Measurements from ENCODE around the gene PPP2R1B. TPM values are rescaled to one million over a fixed set of nuclear protein-coding genes. Genes with fewer than 3 reads are reported as not detected.
"Not testable (repeated sequence)": the region's sequence is repeated elsewhere in the genome, so short reads cannot be mapped to it uniquely, and the experiment has no call there.

PPP2R1B gene
- total RNA-seq, 6 donors from 2014 or later = 11.3 to 31.8 (median 22.0) TPM

GRCh38 chr11:111788051-111788450 is 21.9 kb upstream of the PPP2R1B start:
- H3K36me3 ChIP-seq = peaks cover 0 to 21% (median 10%) of the 10 kb centered on the region in 4 donors
- no peaks in the 10 kb centered on the region for H3K9me3 ChIP-seq
- no peaks in the 10 kb centered on the region for H3K27me3 ChIP-seq
- ATAC-seq (ENCODE audit: low FRiP score in 2 of 2) (no peak), DNase-seq (no peak)
- WGBS, 2 donors = 73 to 92% methylated on average over 2 of the region's 2 CpGs
- no peak overlapping the region for H3K27ac ChIP-seq
- H3K4me1 ChIP-seq = no peaks in the 10 kb centered on the region
- no peak overlapping the region for H3K4me3 ChIP-seq
- no peak for TF ChIP-seq EP300 (IDR thresholded peaks at IDR 0.05)
- no peak for TF ChIP-seq POLR2A (IDR thresholded peaks at IDR 0.05)
- TF ChIP-seq CTCF (IDR thresholded peaks at IDR 0.05) = no peak
- no peak for TF ChIP-seq POLR2AphosphoS5 (IDR thresholded peaks at IDR 0.05)

GRCh38 chr11:111785886-111786412 is 19.8 kb upstream of the PPP2R1B start:
- ATAC-seq (ENCODE audit: low FRiP score in 2 of 2) = no peak
- no peak overlapping the region for H3K4me3 ChIP-seq
- no peak for DNase-seq
- no peak overlapping the region for H3K27ac ChIP-seq
- WGBS, 2 donors = 95 to 98% methylated on average over 2 of the region's 2 CpGs
- H3K36me3 ChIP-seq = peaks cover 0 to 21% (median 10%) of the 10 kb centered on the region in 4 donors
- no peaks in the 10 kb centered on the region for H3K4me1 ChIP-seq
- no peaks in the 10 kb centered on the region for H3K27me3 ChIP-seq
- no peaks in the 10 kb centered on the region for H3K9me3 ChIP-seq
- TF ChIP-seq POLR2AphosphoS5 (IDR thresholded peaks at IDR 0.05) = no peak
- TF ChIP-seq POLR2A (IDR thresholded peaks at IDR 0.05) = no peak
- TF ChIP-seq CTCF (IDR thresholded peaks at IDR 0.05) = no peak
- TF ChIP-seq EP300 (IDR thresholded peaks at IDR 0.05) = no peak

- Histone ChIP-seq H3K36me3 (peaks cover 0 to 21% (median 10%) of the 10 kb centered on the region in 4 donors), H3K27ac (no peak overlapping the region), H3K4me1 (no peaks in the 10 kb centered on the region), H3K4me3 (no peak overlapping the region), H3K27me3 (no peaks in the 10 kb centered on the region), H3K9me3 (no peaks in the 10 kb centered on the region)
- TF ChIP-seq POLR2A (IDR thresholded peaks at IDR 0.05) = no peak
- DNase-seq (no peak), ATAC-seq (ENCODE audit: low FRiP score in 2 of 2) (no peak)
- 88% methylated on average over 2 of the region's 2 CpGs for WGBS, 2 donors
Measured at GRCh38 chr11:111785076-111785475, 18.9 kb upstream of the PPP2R1B start.

GRCh38 chr11:111784311-111784710 is 18.1 kb upstream of the PPP2R1B start:
- DNase-seq = peak in 1 of 2 donors; percentile 24
- H3K27me3 ChIP-seq; H3K4me3 ChIP-seq; ATAC-seq (ENCODE audit: low FRiP score in 2 of 2); H3K9me3 ChIP-seq; H3K4me1 ChIP-seq; H3K27ac ChIP-seq: not testable (repeated sequence)
- peaks cover 0 to 21% (median 10%) of the 10 kb centered on the region in 4 donors for H3K36me3 ChIP-seq
- WGBS, 2 donors = 98 to 99% methylated on average over 10 of the region's 10 CpGs

GRCh38 chr11:111782109-111782741 is 16.0 kb upstream of the PPP2R1B start:
- Histone ChIP-seq H3K4me3 (no peak overlapping the region), H3K36me3 (peaks cover 0 to 21% (median 10%) of the 10 kb centered on the region in 4 donors), H3K4me1 (no peaks in the 10 kb centered on the region), H3K27ac (no peak overlapping the region), H3K9me3 (no peaks in the 10 kb centered on the region), H3K27me3 (no peaks in the 10 kb centered on the region)
- 65 to 66% methylated on average over 5 of the region's 5 CpGs for WGBS, 2 donors
- TF ChIP-seq POLR2A (IDR thresholded peaks at IDR 0.05) (no peak), CTCF (IDR thresholded peaks at IDR 0.05) (no peak), EP300 (IDR thresholded peaks at IDR 0.05) (no peak), POLR2AphosphoS5 (IDR thresholded peaks at IDR 0.05) (no peak)
- DNase-seq (no peak), ATAC-seq (ENCODE audit: low FRiP score in 2 of 2) (no peak)

- no peak for ATAC-seq (ENCODE audit: low FRiP score in 2 of 2)
- Histone ChIP-seq H3K27me3 (no peaks in the 10 kb centered on the region), H3K4me1 (no peaks in the 10 kb centered on the region), H3K9me3 (no peaks in the 10 kb centered on the region), H3K27ac (no peak overlapping the region), H3K4me3 (no peak overlapping the region), H3K36me3 (no peaks in the 10 kb centered on the region)
- TF ChIP-seq POLR2AphosphoS5 (IDR thresholded peaks at IDR 0.05) = no peak
- no peak for TF ChIP-seq CTCF (IDR thresholded peaks at IDR 0.05)
- TF ChIP-seq POLR2A (IDR thresholded peaks at IDR 0.05) = no peak
- TF ChIP-seq EP300 (IDR thresholded peaks at IDR 0.05) = no peak
- no peak for DNase-seq
- 73 to 82% methylated on average over 6 of the region's 6 CpGs for WGBS, 2 donors
Measured at GRCh38 chr11:111779118-111779517, 12.9 kb upstream of the PPP2R1B start.

Measured in upper lobe of left lung (tissue), 6 donors.